VCaP (cell line): Measurements from ENCODE around the gene IQCM.
"Not testable (repeated sequence)": the region's sequence is repeated elsewhere in the genome, so short reads cannot be mapped to it uniquely, and the experiment has no call there.

ENCODE experiments used
- H3K27ac ChIP-seq: fragments of 450-650 bp; 2 replicates; pipeline ENCODE4 v1.5.1; 2017
- CTCF ChIP-seq: fragments of 450-650 bp; conservative IDR thresholded peaks from 2 replicates; pipeline ENCODE4 v1.5.1; 2017; ENCODE audit warnings: mild to moderate bottlenecking, moderate library complexity

The IQCM gene

GRCh38 chr4:149518471-149518870 is 297.2 kb downstream of the IQCM start:
- no peak for TF ChIP-seq CTCF
- H3K27ac ChIP-seq: no peak overlapping the region

DNA sequence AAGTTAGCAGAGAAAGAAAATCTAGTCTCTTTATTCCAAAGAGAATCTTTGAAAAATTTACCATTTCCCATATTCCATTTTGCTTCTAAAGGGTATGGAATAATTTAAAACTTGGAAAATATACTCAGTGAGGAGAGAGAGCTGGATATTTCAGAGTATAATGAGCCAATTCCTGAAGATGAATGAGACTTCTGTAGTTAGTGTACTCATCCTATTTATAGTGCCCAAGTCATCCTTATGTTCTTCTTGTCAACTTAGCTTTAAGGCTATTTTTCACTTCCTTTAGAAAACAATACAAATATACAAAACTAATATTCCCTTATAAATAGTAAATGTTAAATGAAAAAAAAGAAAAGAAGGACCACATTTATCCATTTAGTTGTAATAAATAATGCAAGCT is 302.6 kb downstream of the IQCM start:
- no peak overlapping the region for H3K27ac ChIP-seq
- no peak for TF ChIP-seq CTCF

DNA sequence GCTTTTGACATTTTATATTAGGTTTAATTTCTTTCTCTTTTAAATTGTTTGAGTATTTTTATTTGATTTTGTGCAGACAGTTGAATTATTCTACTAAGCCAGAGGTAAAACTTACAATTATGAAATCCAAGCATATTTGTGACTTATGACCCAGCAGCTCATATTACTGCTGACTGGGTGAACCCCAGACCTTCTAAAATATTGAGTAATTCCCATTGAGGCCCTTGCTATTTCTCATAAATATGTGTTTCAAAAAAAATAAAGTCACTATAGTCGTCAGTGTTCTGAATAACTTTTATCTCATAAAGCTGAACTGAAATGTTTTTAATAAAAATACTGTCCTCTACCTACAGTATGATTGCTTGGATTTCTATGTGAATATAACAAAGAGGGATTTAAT is 303.1 kb downstream of the IQCM start:
- TF ChIP-seq CTCF: no peak

GRCh38 chr4:149511558-149512298 is 303.9 kb downstream of the IQCM start:
- peak; percentile 11; the same call in 1 of the 2 replicates for TF ChIP-seq CTCF
- H3K27ac ChIP-seq: no peak overlapping the region

More for the DNA sequence above, 303.1 kb downstream of the IQCM start:
- no peak overlapping the region for H3K27ac ChIP-seq

GRCh38 chr4:149507309-149507708 is 308.3 kb downstream of the IQCM start:
- H3K27ac ChIP-seq: not testable (repeated sequence)

DNA sequence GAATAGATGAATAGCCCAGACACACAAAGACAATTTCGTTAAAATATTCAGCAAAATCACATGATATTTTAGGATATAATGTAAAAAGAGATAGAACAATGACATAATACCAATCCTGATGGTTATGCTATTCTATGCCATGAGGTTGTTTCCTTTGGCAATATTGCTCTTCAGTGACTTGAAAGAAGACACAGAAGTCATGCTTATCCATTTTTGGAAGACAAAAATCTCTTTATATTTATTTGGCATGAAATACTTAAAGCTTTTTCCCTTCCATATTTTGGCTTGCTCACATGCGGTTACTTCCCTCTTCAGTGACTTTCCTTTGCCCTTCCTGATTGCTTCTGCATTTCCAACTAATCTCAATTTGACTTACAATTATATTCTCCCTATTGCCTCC is 314.8 kb downstream of the IQCM start:
- TF ChIP-seq CTCF: no peak
- no peak overlapping the region for H3K27ac ChIP-seq

GRCh38 chr4:149499726-149500125 is 315.9 kb downstream of the IQCM start:
- TF ChIP-seq CTCF: no peak
- no peak overlapping the region for H3K27ac ChIP-seq

GRCh38 chr4:149498246-149498645 is 317.4 kb downstream of the IQCM start:
- H3K27ac ChIP-seq: no peak overlapping the region
- TF ChIP-seq CTCF: no peak
